NCI-H460 (cell line): Measurements from ENCODE around the gene EEF2. TPM values are rescaled to one million over a fixed set of nuclear protein-coding genes. Genes with fewer than 3 reads are reported as not detected.
"Not testable (repeated sequence)": the region's sequence is repeated elsewhere in the genome, so short reads cannot be mapped to it uniquely, and the experiment has no call there.

ENCODE experiments used
- DNase-seq: peaks from one replicate; pipeline ENCODE4 v3.0.0-alpha.2; 2016; ENCODE audit warnings: low read depth; ENCODE audit errors: extremely low read depth
- total RNA-seq: library from RNA; depleted of rRNA; stranded (reverse); fragments of >200 nt; shearing (Covaris generic); gene quantifications from 2 replicates; pipeline ENCODE4 v1.2.3, GENCODE V29; 2014

Gene EEF2
- total RNA-seq, 1 experiment from 2014 or later, result 2,326 TPM

- peak; percentile 95 for DNase-seq
Measured at GRCh38 chr19:3970808-3971598, 14.3 kb downstream of the EEF2 start, which contains the start of gene DAPK3. DAPK3 (minus strand) TSS chr19:3971099; CDS start chr19:3969735, 1,364 bp downstream.

GRCh38 chr19:3970313-3970807, 14.9 kb downstream of the EEF2 start:
- DNase-seq, result no peak

GRCh38 chr19:3969435-3970312, 15.6 kb downstream of the EEF2 start:
- DNase-seq, result no peak

DNA sequence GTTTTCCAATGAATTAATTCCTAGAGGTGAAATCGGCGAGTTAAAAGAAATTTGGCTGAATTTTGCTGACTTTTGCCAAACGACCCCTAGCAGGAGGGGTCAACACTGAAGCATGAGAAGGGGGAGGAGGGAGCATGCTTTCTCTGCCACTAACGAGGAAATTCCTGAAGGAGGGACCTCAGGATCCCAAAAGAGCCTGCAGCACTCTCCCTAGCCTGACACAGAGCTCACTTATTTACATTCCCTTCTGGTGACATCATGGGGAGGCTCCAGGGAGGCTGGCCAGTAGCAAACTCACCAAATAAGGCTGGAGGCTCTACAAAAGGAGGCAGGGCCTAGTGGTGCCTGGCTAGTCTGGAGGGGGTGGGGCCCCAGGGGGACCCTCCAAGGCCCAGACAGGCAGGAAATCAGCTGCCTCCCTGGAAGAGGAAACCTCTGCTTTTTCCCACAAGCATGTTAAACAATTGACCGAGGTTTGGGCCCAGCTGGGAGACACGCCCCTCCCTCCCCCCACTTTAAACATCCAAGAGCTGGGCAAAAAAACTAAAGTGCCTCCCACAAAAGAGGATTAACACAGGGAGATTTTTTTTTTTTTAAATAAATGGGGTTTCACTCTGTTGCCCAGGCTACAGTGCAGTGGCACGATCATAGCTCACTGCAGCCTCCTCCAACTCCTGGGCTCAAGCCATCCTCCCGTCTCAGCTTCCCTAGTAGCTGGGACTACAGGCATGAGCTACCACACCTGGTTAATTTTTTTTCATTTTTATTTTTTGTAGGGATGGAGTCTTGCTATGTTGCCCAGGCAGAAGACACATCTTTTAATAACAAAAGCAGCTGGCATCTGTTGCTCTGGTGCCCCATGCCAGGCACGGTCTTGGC, 16.5 kb downstream of the EEF2 start:
- peak; percentile 81 for DNase-seq

DNA sequence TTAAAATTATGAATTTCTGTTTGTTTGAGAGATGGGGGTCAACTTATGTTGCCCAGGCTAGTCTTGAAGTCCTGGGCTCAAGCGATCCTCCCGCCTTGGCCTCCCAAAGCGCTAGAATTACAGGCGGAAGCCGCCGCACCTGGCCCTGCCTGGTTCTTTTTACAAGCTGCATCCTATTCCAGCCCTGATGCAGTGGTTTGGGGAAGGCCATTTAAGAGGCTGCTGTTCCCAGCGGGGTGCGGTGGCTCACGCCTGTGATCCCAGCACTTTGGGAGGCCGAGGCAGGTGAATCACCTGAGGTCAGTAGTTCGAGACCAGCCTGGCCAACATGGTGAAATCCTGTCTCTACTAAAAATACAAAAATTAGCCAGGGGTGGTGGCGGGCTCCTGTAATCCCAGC, 17.3 kb downstream of the EEF2 start:
- not testable (repeated sequence) for DNase-seq

DNA sequence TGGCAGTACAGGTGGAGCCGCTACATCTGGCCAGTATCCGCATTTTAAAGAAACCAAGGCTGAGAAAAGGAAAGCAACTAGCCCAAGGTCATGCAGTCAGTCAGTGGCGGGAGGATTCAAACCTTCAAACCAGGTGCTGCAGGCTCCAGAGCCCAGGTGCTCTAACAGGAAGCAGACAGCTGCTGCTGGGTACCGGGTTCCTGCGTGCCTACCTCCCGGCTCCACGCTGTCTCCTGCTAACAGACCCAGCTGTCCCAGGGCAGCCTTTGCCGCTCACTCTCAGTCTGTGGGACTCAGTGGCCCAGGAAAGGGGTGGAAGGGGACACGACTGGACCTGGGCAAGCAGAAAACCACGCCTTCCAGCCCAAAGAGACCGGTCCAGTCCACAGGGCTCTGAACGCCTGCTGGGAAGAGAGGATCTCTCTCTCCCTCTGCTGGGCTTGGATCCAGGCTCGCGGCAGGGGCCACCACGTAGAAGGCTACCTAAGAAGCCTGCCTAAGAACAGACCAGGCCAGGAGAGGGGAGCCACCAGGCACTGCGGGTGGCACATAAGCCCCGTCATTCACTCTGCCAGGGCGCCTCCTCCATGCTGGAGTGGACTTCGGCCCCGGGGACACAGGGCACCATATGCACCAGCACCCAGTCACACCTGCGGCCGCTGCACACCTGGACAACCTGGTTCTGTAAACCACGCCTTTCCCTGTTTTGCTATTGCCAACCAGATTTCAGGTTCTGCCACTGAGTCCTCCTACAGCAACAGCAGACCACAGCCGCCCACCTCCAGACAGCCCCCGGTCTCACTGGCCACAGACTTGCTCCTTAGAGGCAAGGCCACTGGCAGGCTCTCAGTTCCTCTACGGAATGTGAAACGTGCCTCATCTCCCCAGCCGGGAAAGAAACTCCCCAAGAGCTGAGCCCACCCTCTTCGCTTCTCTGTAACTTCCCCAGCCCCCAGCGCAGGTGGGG, 18.9 kb downstream of the EEF2 start:
- DNase-seq, result no peak

DNA sequence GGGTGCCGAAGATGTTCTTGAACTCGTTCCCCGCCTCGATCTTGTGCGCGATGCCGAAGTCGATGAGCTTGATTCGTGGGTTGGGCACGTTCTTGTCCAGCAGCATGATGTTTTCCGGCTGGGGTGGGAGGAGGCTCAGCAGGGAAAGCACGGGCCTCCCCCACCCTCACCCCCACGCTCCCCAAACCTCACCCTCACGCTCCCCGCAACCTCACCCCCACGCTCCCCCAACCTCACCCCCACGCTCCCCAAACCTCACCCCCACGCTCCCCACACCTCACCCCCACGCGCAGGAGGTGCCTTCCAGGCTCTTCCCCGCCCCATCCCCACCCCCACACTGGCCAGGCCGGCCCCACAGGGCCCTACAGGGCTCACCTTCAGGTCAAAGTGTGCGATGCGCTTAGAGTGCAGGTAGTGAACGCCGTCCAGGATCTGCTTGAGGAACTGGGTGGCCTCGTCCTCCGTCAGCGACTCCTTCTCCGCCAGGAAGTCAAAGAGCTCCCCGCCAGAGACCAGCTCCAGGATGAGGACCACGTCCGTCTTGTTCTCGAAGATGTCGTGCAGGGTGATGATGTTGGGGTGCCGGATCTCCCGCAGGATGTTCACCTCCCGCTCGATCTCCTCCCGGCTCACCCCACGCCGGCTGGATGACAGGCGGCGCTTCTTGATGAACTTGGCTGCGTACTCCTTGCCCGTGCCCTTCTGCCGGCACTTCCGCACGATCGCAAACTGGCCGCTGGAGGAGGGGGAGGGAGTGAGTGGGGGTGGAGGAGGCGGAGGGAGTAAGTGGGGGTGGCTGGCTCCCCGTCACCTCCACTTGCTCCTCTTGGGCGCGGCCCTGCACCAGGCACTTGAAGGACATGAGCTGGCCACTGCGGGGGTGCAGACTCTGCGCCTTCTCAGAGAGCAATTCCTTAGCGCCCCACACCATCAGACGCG, 20.7 kb downstream of the EEF2 start:
- DNase-seq, result no peak

DNA sequence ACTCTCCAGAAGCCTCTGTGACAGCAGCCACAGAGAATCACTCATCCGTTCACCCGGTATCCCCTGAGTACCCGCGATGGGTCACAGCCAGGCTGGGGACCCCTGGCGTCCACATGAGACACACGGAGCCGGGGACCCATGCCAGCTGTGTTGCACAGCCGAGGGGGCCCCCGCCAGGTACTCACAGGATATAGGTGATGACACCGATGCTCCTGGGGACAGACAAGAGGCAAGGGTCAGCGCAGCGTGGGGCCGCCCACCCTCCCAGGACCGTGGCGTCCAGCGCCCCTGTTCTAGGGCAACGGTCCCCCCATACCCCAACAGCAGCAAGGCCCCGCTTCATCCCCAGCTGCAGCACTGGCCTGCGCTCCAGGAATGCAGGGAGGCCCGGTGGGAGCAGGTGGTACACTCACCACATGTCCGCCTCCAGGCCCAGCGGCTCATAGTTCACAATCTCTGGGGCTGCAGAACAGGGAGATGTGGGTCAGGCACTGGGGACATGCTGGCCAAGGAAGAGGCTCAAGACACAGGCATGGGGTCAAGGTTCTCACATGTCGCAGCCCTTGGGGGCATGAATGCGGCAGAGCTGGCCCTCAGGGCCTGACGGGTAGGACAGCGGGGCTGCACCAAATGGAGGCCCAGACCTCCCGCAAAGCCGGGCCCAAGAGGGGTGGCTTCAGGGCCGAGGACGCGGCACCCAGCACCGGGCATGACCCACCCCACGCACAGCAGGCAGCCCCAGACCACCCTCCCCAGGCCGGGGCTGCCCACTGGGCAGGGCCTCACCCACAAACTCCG, 21.6 kb downstream of the EEF2 start:
- DNase-seq, result no peak

DNA sequence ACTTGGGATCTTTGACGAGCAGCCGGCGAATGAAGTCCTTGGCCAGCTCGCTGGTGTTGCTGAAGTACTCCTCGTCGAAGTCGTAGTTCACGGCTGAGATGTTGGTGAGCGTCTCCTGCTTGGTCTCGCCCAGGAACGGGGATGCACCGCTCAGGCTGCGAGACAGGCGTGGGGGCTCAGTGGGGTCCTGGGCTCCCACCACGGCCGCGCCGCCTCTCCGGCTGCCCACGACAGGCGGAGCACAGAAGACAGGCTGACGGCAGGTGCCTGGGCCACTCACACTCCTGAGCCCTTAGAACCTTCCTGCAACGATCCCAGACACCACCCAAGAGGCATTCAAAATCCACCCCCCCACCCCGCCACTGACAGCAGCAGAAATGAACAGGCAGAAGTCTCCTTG, 24.3 kb downstream of the EEF2 start:
- no peak for DNase-seq

DNA sequence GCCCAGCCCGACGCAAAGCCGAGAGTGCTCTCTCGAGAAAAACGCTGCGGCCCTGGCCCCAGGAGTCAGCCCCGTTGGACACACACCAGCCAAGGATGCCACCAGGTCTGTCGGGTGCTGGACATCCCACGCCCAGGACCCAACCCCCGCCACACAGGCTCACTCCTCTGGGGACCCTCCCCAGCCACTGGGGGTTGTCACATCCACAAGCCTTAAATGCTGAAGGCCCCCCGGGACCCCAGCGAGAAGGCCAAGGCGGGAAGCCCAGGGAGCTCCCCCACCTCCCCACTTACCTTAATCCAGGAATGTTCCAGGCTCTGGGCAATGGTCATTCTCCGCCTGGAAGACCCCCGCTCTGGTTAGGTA, 25.5 kb downstream of the EEF2 start:
- no peak for DNase-seq

DNA sequence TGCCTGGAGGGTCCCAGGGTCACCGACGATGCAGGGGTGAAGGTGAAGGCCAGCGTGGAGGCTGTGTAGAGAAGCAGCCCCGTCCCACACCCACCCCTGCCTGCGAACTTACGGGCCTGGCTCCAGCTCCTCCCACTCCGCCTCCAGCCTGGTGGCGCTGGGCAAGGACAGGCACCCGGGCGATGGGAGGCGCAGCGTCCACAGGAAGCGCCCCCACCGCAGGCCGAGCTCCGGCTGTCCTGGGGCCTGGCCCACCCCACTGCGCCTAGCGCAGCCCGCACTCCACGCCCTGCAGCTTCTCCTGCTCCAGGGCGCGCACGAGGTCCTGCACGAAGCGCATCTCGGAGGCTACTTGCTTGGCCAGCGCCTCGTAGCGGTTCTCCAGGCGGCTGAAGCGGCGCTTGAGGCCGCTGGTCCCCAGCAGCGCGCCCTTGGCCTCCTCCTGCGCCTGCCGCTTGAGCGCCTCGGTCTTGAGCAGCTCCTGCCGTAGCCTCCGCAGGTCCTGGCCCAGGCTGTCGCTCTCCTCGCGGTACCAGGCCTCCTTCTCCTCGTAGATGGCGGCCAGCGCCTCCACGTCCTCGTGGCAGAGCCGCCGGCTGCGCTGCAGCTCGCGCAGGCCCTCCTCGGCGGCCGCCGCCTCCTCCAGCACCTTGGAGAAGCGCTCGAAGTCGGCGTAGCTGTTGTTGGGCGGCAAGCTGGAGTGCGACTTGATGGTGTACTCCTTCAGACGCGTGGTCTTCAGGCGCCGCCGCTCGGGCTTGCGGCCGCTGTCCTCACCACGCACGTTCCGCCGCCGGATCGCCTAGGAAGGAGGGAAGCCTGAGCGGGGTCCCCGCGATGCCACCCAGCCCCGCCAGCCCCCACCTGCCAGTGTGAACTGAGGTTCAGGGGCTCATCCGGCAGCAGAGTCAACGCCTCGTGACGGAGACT, 26.2 kb downstream of the EEF2 start:
- no peak for DNase-seq

DNA sequence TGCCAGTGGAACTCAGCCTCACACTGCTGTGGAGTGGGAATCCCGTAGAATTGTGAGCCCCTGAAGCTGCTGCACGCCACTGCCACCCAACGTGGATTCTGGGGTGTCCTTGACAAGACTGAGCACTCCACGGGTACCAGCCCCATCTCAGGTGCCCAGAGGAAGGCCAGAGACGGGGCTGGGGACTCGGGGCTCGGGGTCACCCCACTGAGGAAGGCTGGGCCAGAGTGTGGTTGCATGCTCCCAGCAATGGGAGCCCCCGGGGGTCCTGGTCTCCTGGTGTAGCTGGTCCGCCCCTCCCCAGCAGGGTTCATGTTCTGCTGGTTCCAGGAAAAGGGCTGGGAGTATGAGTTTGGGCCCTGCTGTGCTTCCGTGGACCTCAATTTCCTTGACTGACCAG, 29.6 kb downstream of the EEF2 start:
- no peak for DNase-seq

DNA sequence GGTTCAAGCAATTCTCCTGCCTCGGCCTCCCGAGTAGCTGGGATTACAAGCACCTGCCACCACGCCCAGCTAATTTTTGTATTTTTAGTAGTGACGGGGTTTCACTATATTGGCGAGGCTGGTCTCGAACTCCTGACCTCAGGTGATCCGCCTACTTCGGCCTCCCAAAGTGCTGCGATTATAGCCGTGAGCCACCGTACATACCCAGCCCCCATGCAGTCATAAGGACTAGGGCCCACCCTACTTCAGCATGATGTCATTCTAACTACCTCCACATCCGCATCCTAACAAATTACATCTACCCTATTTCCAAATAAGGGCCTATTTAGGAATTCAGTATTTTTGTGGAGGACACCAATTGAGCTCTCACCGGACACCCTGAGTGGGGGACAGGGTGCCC, 30.0 kb downstream of the EEF2 start:
- not testable (repeated sequence) for DNase-seq

DNA sequence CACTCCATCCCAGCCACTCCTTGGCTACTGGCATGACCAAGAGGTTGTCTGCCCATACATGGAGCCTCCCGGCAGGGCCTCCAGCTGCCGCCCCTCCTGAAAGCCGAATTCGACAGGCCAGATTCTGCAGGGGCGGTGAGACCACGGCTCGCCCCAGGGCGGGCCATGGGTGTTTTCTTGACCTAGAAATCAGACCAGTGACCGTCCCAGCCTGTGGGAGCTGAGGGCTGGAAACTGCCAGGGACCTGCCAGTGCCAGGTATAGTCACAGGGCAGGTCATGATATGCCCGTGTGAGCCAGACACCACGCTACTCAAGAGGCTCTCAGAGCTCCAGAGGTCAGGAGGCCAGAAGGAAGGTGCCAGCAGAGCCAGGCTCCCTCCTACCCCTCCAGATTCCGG, 31.2 kb downstream of the EEF2 start:
- DNase-seq, result no peak

DNA sequence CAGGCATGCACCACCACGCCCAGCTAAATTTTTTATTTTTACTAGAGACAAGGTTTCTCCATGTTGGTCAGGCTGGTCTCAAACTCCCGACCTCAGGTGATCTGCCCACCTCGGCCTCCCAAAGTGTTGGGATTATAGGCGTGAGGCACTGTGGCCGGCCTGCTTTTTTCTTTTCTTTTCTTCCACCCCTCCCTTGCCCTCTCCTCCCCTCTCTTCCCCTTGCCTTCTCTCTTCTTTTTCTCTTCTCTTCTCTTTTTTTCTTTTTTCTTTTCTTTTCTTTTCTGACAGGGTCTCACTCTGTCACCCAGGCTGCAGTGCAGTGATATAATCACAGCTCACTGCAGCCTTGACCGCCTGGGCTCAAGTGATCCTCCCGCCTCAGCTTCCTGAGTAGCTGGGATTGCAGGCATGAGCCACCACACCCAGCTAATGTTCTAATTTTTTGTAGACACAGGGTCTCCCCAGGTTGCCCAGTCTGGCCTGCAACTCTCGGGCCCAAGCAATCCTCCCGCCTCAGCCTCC, 32.4 kb downstream of the EEF2 start:
- DNase-seq, result not testable (repeated sequence)
